HFF-Myc (cell line): ENCODE measurements around the gene C1orf21.

ENCODE experiments used
- DNase-seq: peaks from one replicate; pipeline ENCODE4 v3.0.0-alpha.2; 2011; ENCODE audit warnings: low read depth; ENCODE audit errors: extremely low read depth
- H3K4me3 ChIP-seq: replicated peaks from 2 replicates; pipeline ENCODE4 v1.5.1; 2011; ENCODE audit warnings: low read depth, mild to moderate bottlenecking, control low read depth, low read length
- CTCF ChIP-seq: IDR thresholded peaks from 2 replicates; pipeline ENCODE4 v1.5.1; 2012; ENCODE audit warnings: mild to moderate bottlenecking, low read depth, low read length, control low read depth; ENCODE audit errors: missing control alignments

The C1orf21 gene

GRCh38 chr1:184510110-184510509, 123.3 kb downstream of the C1orf21 start:
- no peak for TF ChIP-seq CTCF
- DNase-seq = no peak
- H3K4me3 ChIP-seq = no peak overlapping the region

- no peak for TF ChIP-seq CTCF
- H3K4me3 ChIP-seq = no peak overlapping the region
- DNase-seq = no peak
Measured at GRCh38 chr1:184512724-184513123, 125.9 kb downstream of the C1orf21 start.

- no peak for TF ChIP-seq CTCF
- H3K4me3 ChIP-seq = no peak overlapping the region
- DNase-seq = no peak
Measured at GRCh38 chr1:184513421-184513820, 126.6 kb downstream of the C1orf21 start.

GRCh38 chr1:184513966-184514365, 127.1 kb downstream of the C1orf21 start:
- DNase-seq = no peak
- no peak overlapping the region for H3K4me3 ChIP-seq
- TF ChIP-seq CTCF = no peak

- H3K4me3 ChIP-seq = no peak overlapping the region
- DNase-seq = no peak
- TF ChIP-seq CTCF = no peak
Measured at GRCh38 chr1:184514447-184514846, 127.6 kb downstream of the C1orf21 start.

GRCh38 chr1:184517130-184517529, 130.3 kb downstream of the C1orf21 start:
- TF ChIP-seq CTCF = no peak
- DNase-seq = no peak
- no peak overlapping the region for H3K4me3 ChIP-seq

GRCh38 chr1:184518736-184519357, 132.0 kb downstream of the C1orf21 start:
- TF ChIP-seq CTCF = no peak
- DNase-seq = no peak
- no peak overlapping the region for H3K4me3 ChIP-seq
